ENCODE results near the gene SLC5A5. TPM values are rescaled to one million over a fixed set of nuclear protein-coding genes. Genes with fewer than 3 reads are reported as not detected.

The SLC5A5 gene
- not detected in 2 replicates for total RNA-seq (2014; rRNA removed; shearing (Covaris generic))

GRCh38 chr19:17871878-17872250, at the start of gene SLC5A5:
Gene SLC5A5 (plus strand): TSS chr19:17871945. CDS start chr19:17872320, 375 bp downstream.
- DNase-seq (ENCODE audit: low spot score), result no peak

GRCh38 chr19:17824339-17824738, 47.4 kb upstream of the SLC5A5 start:
- no peak for DNase-seq (ENCODE audit: low spot score)

DNA sequence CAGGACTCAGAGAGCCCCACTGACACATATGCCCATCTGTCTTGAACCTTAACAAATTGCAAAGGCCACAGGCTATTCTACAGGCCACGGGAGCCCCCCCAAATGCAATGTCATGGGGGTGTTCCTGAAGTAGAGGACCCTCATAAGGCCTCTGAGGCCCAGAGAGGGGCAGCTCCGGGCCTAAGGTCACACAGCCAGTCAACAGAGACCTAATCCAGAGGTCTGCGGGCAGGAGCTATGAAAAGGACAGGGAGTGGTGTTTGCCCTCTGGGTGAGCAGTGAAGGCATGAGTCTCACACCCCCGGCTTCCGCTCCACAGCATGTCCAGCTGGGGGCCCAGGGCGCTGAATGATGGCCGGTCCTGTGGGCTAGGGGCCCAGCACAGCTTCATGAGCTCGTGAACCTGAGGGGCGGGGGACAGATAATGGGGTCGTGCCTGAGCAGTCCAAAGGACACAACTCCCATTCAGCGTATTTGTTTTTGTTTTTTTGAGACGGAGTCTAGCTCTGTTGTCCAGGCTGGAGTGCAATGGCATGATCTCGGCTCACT, 45.2 kb upstream of the SLC5A5 start:
- no peak for DNase-seq (ENCODE audit: low spot score)

GRCh38 chr19:17829855-17830566, 41.7 kb upstream of the SLC5A5 start:
- peak; percentile 77 for DNase-seq (ENCODE audit: low spot score)

DNA sequence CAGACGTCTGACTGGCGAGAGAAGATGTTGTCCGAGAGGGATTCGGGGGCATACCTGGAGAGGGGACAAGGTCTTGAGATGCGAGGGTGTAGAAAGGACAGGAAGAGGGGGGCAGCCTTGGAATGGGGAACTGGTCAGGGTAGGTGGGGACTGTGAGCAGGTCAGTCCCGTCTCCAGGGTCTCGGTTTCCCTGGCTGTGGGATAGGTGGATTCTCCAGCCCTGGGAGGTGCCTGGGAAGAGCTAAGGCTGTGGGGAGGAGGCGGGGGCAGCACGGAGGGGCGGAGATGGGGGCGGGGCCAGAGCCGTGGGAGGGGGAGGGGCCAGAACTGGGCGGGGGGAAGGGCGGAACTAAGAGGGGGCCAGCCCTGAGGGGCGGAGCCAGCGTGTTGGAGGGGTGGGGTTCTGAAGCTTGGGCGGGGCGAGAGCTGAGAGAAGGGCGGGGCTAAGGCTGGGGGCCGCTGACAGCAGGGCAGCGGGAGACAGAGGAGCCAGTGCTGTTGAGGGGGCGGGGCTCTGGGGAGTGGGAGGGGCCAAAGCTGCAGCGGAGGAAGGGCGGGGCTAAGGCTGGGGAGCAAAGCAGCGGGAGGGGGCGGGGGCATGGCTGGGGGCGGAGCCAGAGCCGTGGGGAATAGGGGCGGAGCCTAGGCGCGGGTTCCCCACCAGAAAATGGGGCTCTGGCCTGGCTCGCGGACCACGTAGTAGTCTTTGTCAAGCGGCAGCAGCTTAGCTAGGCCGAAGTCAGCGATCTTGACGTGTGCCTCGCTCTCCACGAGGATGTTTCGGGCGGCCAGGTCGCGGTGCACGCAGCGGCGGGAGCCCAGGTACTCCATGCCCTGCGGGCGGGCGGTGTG, 41.0 kb upstream of the SLC5A5 start:
- DNase-seq (ENCODE audit: low spot score), result peak; percentile 54

DNA sequence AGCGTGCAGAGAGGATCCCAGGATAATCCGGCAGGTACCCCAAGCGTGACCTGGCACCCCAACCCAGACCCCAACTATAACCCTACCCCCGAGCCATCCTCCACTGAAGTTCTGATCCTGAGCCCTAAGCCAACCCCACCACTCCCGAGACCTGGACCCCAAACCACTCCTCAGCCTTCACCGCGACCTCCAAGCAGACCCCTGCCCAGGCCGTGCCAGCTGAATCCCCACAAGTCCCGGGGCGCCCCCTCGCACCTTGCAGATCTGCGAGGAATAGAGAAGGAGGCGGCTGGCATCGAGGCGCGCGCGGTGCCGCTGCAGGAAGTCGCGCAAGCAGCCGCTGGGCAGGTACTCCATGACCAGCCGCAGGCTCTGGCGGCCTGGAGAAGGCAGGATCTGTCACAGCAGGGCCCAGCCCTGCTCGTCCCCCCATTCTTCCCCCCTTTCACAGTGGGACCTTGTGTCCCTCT, 40.3 kb upstream of the SLC5A5 start:
- DNase-seq (ENCODE audit: low spot score), result no peak

DNA sequence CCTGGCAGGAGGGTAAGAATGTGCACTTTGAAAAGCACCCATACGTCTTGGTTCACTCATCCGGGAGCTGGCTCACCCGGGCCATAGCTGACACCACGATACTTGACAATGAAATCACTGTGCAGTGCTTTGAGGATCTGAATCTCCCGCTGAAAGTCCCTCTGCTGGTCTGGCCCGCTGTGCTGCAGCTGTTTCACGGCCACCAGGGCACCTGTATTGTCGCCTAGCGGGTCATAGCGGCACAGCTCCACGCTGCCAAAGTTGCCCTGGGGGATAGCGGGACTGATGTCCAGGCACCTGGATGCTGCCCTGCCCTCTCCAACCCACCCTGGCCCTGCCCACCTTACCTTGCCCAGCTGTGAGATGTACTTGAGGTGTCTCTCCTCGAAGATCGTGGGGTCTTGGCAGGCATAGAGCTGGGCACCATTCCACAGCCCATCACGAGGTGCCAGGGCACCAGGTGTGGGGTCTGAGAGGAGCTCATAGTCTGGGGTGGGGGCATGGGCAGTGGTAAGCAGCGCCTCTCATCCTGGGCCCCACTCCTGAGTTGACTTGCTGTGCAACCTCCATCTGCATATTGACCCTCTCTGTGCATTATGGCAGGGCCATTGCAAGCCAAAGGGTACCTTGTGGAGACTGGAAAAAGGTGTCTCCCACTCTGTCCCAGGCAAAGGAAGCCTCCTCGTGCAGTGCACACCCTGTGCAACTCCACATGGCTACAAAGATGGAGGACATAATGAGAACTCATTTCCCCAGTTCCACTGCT, 39.1 kb upstream of the SLC5A5 start:
- DNase-seq (ENCODE audit: low spot score), result no peak

- DNase-seq (ENCODE audit: low spot score), result no peak
Observed at GRCh38 chr19:17834350-17835181, 37.2 kb upstream of the SLC5A5 start.

DNA sequence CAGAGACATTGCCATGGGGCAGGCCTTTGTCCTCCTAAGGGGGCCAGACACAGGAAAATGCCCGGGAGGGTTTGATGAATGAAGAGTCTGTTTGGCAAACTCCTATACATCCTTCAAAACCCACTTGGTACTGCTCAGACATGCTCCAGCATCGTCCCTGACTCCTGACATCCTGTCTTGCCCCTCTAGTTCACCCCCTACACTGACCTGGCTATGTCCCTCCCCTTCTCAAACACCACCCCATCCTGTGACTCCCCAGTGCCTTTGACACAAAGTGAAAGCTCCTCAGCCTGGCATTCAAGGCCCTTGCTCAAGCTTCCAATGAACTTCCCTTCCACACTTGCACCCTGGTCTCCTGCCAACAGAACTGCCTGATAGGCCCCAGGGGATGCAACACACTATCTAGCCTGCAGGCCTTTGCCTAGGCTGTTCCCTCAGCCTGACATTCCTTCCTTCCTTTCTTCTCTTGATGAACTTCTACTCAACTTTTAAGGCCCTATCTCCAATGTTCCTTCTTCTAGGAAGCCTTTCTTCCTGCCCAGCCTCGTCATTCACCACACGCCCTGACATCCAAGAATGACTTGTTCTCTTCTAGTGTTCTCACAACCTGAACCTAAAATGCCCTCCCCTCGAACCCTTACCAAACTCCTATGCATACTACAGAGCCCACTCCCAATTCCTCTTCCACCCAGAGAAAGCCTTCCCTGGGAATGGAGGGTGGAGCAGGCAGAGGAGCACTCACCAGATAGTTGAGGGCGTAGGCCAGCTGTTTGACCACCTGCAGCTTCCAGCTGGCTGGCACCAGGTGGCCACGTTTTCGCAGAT, 36.4 kb upstream of the SLC5A5 start:
- no peak for DNase-seq (ENCODE audit: low spot score)

DNA sequence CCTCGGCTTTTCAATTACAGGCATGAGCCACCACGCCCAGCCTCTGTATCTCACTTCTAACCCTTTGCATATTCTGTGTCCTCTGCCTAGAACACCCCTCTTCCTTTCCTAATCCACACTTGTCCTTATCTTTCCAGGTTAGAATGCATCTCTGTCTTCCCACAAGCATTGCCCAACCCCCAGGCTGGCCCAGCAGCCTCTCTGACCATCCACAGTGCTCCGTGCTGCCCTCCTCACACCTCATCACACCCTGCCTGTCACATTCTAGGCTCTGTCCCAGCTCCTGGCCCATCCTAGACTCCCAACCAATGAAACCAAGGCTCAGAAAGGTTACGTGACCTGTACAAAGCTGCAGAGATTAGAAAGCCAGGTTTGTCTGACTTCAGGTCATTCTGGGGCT, 35.2 kb upstream of the SLC5A5 start:
- no peak for DNase-seq (ENCODE audit: low spot score)

DNA sequence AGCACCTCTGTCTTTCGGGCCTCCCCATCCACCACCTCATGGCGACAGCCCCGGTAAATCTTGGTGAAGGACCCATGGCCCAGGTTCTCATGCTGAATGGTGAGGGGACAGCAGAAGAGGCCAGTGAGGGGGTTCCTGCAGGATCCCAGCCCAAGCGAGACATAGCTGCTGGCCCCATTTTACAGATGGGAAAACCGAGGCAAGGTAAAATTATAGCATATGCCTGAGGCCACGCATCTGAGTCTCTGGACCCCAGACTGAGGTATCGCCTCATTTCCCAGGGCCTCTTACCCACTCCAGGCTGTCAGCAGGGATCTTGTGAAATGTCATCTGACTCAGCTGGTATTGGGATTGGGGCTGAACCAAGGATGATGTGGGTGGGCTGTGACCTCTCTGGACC, 33.8 kb upstream of the SLC5A5 start:
- DNase-seq (ENCODE audit: low spot score), result no peak

DNA sequence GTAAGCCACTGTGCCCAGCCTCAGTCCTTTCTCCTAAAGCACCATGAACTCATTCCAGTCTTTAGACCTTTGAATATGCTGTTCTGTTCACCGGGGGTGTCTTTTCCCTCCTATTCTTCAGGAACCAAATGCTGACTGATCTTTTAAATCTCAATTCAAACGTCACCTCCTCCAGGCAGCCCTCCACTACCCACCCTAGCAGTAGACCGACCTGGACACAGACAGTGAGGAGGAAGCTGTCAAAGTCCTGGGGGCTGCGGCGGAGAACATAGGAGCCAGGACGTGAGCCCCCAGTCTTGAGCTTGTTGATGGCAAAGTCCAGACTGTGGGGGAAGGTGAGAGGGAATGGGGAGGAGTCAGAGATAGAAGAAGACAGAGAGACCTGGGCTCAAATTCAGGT, 31.7 kb upstream of the SLC5A5 start:
- no peak for DNase-seq (ENCODE audit: low spot score)

GRCh38 chr19:17841371-17841809, 30.4 kb upstream of the SLC5A5 start:
- no peak for DNase-seq (ENCODE audit: low spot score)

DNA sequence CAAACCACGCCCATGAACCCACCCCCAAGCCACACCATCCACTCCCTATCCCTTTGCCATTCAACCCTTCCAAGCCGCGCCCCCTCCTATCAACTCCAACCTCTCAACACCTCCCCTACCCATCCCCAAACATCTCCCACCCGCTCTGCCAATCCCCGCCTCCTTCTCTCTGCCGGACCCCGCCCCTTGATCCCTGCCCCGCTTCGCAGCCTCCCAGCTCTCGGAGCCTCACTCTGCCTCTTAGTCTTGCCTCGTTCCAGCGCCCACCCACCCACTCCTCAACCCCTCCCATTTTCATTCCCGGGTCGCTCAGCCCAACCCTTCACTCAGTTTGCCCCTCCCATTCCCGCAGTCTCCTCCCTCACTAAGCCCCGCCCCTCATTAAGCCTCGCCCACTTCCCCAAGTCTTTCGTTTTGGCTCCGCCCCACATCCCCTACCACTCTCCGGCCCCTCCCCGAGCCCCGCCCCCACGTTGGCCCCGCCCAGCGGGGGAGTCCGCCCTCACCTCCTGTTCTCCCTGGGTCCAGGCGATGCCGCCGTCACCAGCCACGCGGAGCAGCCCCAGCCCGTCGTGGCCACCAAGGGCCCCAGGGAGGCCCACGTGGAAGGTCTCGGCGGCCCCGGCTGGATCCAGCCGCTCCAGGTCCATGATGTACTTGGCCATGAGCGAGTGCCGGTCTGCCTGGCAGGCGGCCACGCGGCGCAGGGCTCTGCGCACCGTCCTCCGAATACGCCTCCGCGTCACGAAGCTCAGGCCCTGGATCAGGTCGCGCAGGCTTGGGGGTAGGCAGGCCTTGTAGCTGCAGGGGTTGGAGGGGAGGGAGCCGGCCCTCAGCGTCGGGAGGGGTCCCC, 29.7 kb upstream of the SLC5A5 start:
- DNase-seq (ENCODE audit: low spot score), result peak; percentile 65

GRCh38 chr19:17842663-17843291, 29.0 kb upstream of the SLC5A5 start:
- DNase-seq (ENCODE audit: low spot score), result no peak

DNA sequence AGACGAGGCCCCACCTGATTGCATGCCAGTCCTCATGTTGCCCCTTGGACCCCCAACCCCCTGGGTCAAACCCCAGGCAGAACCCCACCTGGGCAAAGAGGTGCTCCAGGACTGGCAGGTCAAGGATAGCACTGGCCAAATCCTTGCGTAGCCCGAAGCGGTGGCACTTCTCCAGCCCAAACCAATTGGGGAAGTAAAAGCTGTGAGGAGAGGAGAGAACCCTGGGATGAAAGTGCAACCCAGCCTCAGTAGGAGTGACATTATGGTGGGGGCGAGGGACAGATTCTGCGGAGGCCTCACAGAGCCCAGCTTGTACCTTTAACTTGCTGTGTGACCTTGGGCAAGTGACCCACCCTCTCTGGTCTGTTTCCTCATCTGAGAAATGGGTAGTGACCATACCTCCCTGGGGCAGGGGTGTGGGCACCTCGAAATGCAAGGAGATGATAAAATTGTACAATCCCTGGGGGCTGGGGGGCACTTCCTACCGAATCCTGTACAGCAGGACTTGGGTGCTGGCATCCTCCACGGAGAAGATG, 28.4 kb upstream of the SLC5A5 start:
- no peak for DNase-seq (ENCODE audit: low spot score)

DNA sequence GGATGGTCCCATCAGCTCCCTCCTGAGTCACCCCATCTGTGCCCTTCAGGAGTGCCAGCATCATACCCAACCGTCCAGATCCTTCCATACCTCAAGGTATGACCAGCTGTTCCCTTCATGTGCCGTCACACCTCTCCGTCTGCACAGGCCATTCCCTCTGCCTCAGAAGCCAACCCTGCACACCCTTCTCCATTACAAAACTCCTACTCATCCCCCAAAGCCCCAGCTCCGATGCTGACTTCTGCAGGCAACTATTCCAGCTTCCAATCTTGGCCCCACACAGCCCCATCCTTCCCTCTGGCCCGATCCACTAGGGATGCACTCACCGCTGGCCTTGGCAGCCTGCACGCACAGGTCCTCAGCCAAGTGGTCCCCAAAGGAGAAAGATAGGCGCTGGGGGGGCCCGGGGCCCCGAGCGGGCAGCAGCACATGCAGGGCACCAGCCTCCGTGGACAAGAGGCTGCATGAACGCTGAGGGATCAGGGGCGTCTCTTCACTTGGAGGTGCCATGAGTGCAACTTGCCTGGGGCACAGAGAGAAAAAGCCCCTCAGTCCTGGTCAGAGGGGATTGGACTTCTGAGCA, 27.7 kb upstream of the SLC5A5 start:
- no peak for DNase-seq (ENCODE audit: low spot score)

GRCh38 chr19:17846146-17846545, 25.6 kb upstream of the SLC5A5 start:
- DNase-seq (ENCODE audit: low spot score), result no peak

All from H4 (cell line).